Cardiac muscle cell (in vitro differentiated cells and primary cell): Measurements from ENCODE around the gene PARD3. TPM values are rescaled to one million over a fixed set of nuclear protein-coding genes. Genes with fewer than 3 reads are reported as not detected.

Experiments
- DNase-seq, 2 donors: peaks; one replicate each; pipeline versions ENCODE4 v3.0.0 to v3.0.0-alpha.2; 2010 to 2017; ENCODE audit warnings: low read depth in 1 of 2, low spot score in 1 of 2
- H3K27ac ChIP-seq: fragments of 200-600 bp; sonication (generic); 2 replicates; pipeline ENCODE4 v1.5.1; 2016
- H3K27me3 ChIP-seq: fragments of 200-600 bp; sonication (generic); 2 replicates; pipeline ENCODE4 v1.6.0; 2016; ENCODE audit warnings: control low read depth
- H3K36me3 ChIP-seq: fragments of 200-600 bp; sonication (generic); 2 replicates; pipeline ENCODE4 v1.5.1; 2016; ENCODE audit warnings: control low read depth
- H3K4me1 ChIP-seq: fragments of 200-600 bp; sonication (generic); 2 replicates; pipeline ENCODE4 v1.8.1; 2017; ENCODE audit warnings: low read depth, mild to moderate bottlenecking, mixed run types
- H3K4me3 ChIP-seq: fragments of 200-600 bp; sonication (generic); 2 replicates; pipeline ENCODE4 v1.5.1; 2016; ENCODE audit warnings: mild to moderate bottlenecking
- H3K9me3 ChIP-seq: fragments of 200-600 bp; sonication (generic); 2 replicates; pipeline ENCODE4 v1.5.1; 2017; ENCODE audit warnings: low read depth, mild to moderate bottlenecking, control low read depth
- polyA plus RNA-seq: library from polyadenylated mRNA; unstranded; fragments of >200 nt; fragmentation: Nextera tagmentation; extraction: Ambion mirVana; gene quantifications from 2 replicates; pipeline ENCODE4 v1.2.1, GENCODE V29; 2016
- total RNA-seq: library from RNA; depleted of rRNA; stranded (reverse); fragments of >200 nt; gene quantifications from 2 replicates; pipeline ENCODE4 v1.2.3, GENCODE V29; 2016
- TF ChIP-seq, protein P1 (sequence below): IDR thresholded peaks from 2 replicates; pipeline ENCODE4 v1.5.1; 2012; ENCODE audit warnings: low read depth, mild to moderate bottlenecking, low read length

The PARD3 gene
- total and polyA plus RNA-seq, 2 experiments from 2014 or later, result 36.5 to 64.8 TPM

GRCh38 chr10:34061841-34062240 is 753.3 kb downstream of the PARD3 start:
- H3K4me3 ChIP-seq, result no peak overlapping the region
- no peak for DNase-seq
- H3K9me3 ChIP-seq, result no peaks in the 10 kb centered on the region
- H3K27me3 ChIP-seq, result no peaks in the 10 kb centered on the region
- H3K4me1 ChIP-seq, result no peaks in the 10 kb centered on the region
- TF ChIP-seq, protein P1, sequence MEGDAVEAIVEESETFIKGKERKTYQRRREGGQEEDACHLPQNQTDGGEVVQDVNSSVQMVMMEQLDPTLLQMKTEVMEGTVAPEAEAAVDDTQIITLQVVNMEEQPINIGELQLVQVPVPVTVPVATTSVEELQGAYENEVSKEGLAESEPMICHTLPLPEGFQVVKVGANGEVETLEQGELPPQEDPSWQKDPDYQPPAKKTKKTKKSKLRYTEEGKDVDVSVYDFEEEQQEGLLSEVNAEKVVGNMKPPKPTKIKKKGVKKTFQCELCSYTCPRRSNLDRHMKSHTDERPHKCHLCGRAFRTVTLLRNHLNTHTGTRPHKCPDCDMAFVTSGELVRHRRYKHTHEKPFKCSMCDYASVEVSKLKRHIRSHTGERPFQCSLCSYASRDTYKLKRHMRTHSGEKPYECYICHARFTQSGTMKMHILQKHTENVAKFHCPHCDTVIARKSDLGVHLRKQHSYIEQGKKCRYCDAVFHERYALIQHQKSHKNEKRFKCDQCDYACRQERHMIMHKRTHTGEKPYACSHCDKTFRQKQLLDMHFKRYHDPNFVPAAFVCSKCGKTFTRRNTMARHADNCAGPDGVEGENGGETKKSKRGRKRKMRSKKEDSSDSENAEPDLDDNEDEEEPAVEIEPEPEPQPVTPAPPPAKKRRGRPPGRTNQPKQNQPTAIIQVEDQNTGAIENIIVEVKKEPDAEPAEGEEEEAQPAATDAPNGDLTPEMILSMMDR, result no peak
- no peak overlapping the region for H3K27ac ChIP-seq
- H3K36me3 ChIP-seq, result no peaks in the 10 kb centered on the region
